Transverse colon (tissue), 4 donors: Measurements from ENCODE around the gene PTPRO. TPM values are rescaled to one million over a fixed set of nuclear protein-coding genes. Genes with fewer than 3 reads are reported as not detected.

ENCODE experiments used
- DNase-seq: peaks from one replicate; pipeline ENCODE4 v3.0.0-alpha.2; 2019
- H3K27ac ChIP-seq, 4 donors: fragments of 200-600 bp; sonication (generic); 2 replicates each; pipeline ENCODE4 v1.5.1; 2016 to 2018; ENCODE audit warnings: inconsistent platforms in 4 of 4
- H3K27me3 ChIP-seq: fragments of 200-600 bp; sonication (generic); 2 replicates; pipeline ENCODE4 v1.5.1; 2017; ENCODE audit warnings: inconsistent platforms
- H3K36me3 ChIP-seq, 4 donors: fragments of 200-600 bp; sonication (generic); 2 replicates each; pipeline ENCODE4 v1.5.1; 2017 to 2019; ENCODE audit warnings: inconsistent platforms in 4 of 4
- H3K4me1 ChIP-seq, 4 donors: fragments of 200-600 bp; sonication (generic); 2 replicates each; pipeline ENCODE4 v1.5.1; 2017 to 2020; ENCODE audit warnings: inconsistent platforms in 4 of 4
- H3K4me3 ChIP-seq, 4 donors: fragments of 200-600 bp; sonication (generic); 1 replicate in 1 of 4; 2 replicates in 3 of 4; pipeline versions ENCODE4 v1.5.1 to v1.6.1; 2017 to 2019; ENCODE audit warnings: inconsistent platforms in 4 of 4
- H3K9me3 ChIP-seq, 2 donors: fragments of 200-600 bp; sonication (generic); 2 replicates each; pipeline ENCODE4 v1.5.1; 2017 to 2019; ENCODE audit warnings: inconsistent platforms in 2 of 2
- CTCF ChIP-seq, 5 experiments: fragments of 200-600 bp in 3 of 5; fragments of 450-650 bp in 2 of 5; sonication (generic) in 3 of 5; IDR thresholded peaks; 1 replicate in 2 of 5; 2 replicates in 3 of 5; pipeline ENCODE4 v1.5.1; 2016 to 2017; ENCODE audit warnings: antibody characterized with exemption in 5 of 5, inconsistent platforms in 3 of 5, mild to moderate bottlenecking in 2 of 5, moderate library complexity in 1 of 5
- EP300 ChIP-seq: sonication (generic); formaldehyde crosslinking; IDR thresholded peaks from one replicate; pipeline ENCODE4 v1.6.1; 2017; ENCODE audit warnings: antibody characterized with exemption, low read depth
- POLR2A ChIP-seq: fragments of 450-650 bp; IDR thresholded peaks from one replicate; pipeline ENCODE4 v1.6.1; 2016; ENCODE audit warnings: antibody characterized with exemption, mild to moderate bottlenecking, moderate library complexity
- POLR2AphosphoS5 ChIP-seq, 3 donors: sonication (generic); formaldehyde crosslinking; IDR thresholded peaks; one replicate each; pipeline ENCODE4 v1.6.1; 2016; ENCODE audit warnings: antibody characterized with exemption in 3 of 3
- WGBS, 2 donors: methylation state at CpG; one replicate each; pipeline ENCODE4 v1.1.5; 2018; ENCODE audit warnings: low coverage in 1 of 2; 5-methylcytosine and 5-hydroxymethylcytosine counted together
- in situ Hi-C, 4 donors: fragments of 200-750 bp; cut with MboI; loops; one replicate each; pipeline versions ENCODE4 v1.15.0 to v1.15.1; 2017; ENCODE audit warnings: low sequenced_read_pairs in 3 of 4, low pct_ligation_motif_present in 1 of 4, low pct_unique_long_range_greater_than_20kb in 1 of 4
- intact Hi-C: fragments of 100-400 bp; cut with DNase I; formaldehyde crosslinking; loops from one replicate; pipeline ENCODE4 v1.15.1; 2023; ENCODE audit warnings: low total_unique reads
- total RNA-seq, 4 donors: library from RNA; depleted of rRNA; stranded (reverse); fragments of >200 nt; gene quantifications; one replicate each; pipeline ENCODE4 v1.1.0, GENCODE V29; 2016

Gene PTPRO
- total RNA-seq, 4 donors from 2014 or later: 0.75 to 7.9 (median 5.5) TPM

- intact Hi-C loops: no loop called here
- TF ChIP-seq POLR2AphosphoS5 (IDR thresholded peaks at IDR 0.05) (no peak), EP300 (no peak), CTCF (IDR thresholded peaks at IDR 0.05) (no peak), POLR2A (no peak)
Measured at GRCh38 chr12:15496738-15497137, 174.4 kb downstream of the PTPRO start.

GRCh38 chr12:15497671-15498292 lies 175.5 kb downstream of the PTPRO start:
- intact Hi-C loops: no loop called here
- H3K27me3 ChIP-seq: no peaks in the 10 kb centered on the region
- no peak for TF ChIP-seq EP300
- no peak for TF ChIP-seq POLR2AphosphoS5 (IDR thresholded peaks at IDR 0.05)
- no peak for TF ChIP-seq POLR2A
- no peak for TF ChIP-seq CTCF (IDR thresholded peaks at IDR 0.05)
- no peaks in the 10 kb centered on the region for H3K36me3 ChIP-seq
- no peak for DNase-seq
- H3K4me1 ChIP-seq: no peaks in the 10 kb centered on the region
- 63 to 65% methylated on average over 2 to 4 of the region's 4 CpGs for WGBS, 2 donors
- H3K4me3 ChIP-seq: no peak overlapping the region
- in situ Hi-C loops: no loop called here
- H3K27ac ChIP-seq: no peak overlapping the region
- peaks cover 5% of the 10 kb centered on the region in 2 donors for H3K9me3 ChIP-seq

More at GRCh38 chr12:15496738-15497137, 174.4 kb downstream of the PTPRO start:
- in situ Hi-C loops: no loop called here
- H3K27me3 ChIP-seq: no peaks in the 10 kb centered on the region
- H3K4me3 ChIP-seq: no peak overlapping the region
- H3K4me1 ChIP-seq: no peaks in the 10 kb centered on the region
- H3K9me3 ChIP-seq: peaks cover 5 to 7% of the 10 kb centered on the region in 2 donors
- H3K36me3 ChIP-seq: no peaks in the 10 kb centered on the region
- DNase-seq: no peak
- H3K27ac ChIP-seq: no peak overlapping the region

GRCh38 chr12:15502211-15502610 lies 179.9 kb downstream of the PTPRO start:
- no peak for DNase-seq
- Histone ChIP-seq H3K4me3 (no peak overlapping the region), H3K27ac (no peak overlapping the region), H3K4me1 (no peaks in the 10 kb centered on the region), H3K9me3 (no peaks in the 10 kb centered on the region), H3K36me3 (no peaks in the 10 kb centered on the region), H3K27me3 (no peaks in the 10 kb centered on the region)
- TF ChIP-seq POLR2A (no peak), CTCF (IDR thresholded peaks at IDR 0.05) (no peak), POLR2AphosphoS5 (IDR thresholded peaks at IDR 0.05) (no peak), EP300 (no peak)
- 40 to 44% methylated on average over 2 of the region's 2 CpGs for WGBS, 2 donors
- intact Hi-C loops (no loop called here), in situ Hi-C loops (loop anchor here in 1 of 4 donors (25.0 kb wide), 2 partner anchors 490 to 665 kb away; partner anchors contain the start of gene ART4)

GRCh38 chr12:15505616-15506015 lies 183.3 kb downstream of the PTPRO start:
- Histone ChIP-seq H3K4me3 (no peak overlapping the region), H3K27me3 (no peaks in the 10 kb centered on the region), H3K27ac (peak overlapping the region in 1 of 4 donors; percentile 1), H3K4me1 (no peaks in the 10 kb centered on the region), H3K36me3 (no peaks in the 10 kb centered on the region), H3K9me3 (no peaks in the 10 kb centered on the region)
- in situ Hi-C loops (loop anchor here in 1 of 4 donors (25.0 kb wide), 2 partner anchors 493 to 668 kb away; partner anchors contain the start of gene ART4), intact Hi-C loops (no loop called here)
- TF ChIP-seq POLR2A (no peak), CTCF (IDR thresholded peaks at IDR 0.05) (no peak), EP300 (no peak), POLR2AphosphoS5 (IDR thresholded peaks at IDR 0.05) (no peak)
- WGBS, 2 donors: 67 to 77% methylated on average over 4 of the region's 4 CpGs
- DNase-seq: no peak
